IMR-90 (cell line): ENCODE measurements around the gene CCDC77. TPM values are rescaled to one million over a fixed set of nuclear protein-coding genes. Genes with fewer than 3 reads are reported as not detected.
A peak's percentile ranks its signal among the peaks of the same experiment; 100 is the strongest.

Experiments
- ATAC-seq: fragments of 200-7000 bp; cut with Tn5 transposase; 2 replicates; pipeline ENCODE4 v1.9.1; 2020; ENCODE audit warnings: low read depth, mild to moderate bottlenecking, moderate library complexity
- BruUV-seq: library from RNA; stranded (reverse); fragments of 400-500 nt; replicated peaks from 2 replicates; lab custom pipeline; 2021; lab: Mats Ljungman, UMichigan
- CTCF ChIA-PET: fragments of 300-600 bp; formaldehyde crosslinking; extraction: SDS; loops from one replicate; lab custom pipeline; 2021; ENCODE audit warnings: antibody characterized with exemption; lab: Yijun Ruan, JAX
- POLR2A ChIA-PET: fragments of 300-600 bp; sonication (Branson Sonifier 250); formaldehyde crosslinking; loops from one replicate; lab custom pipeline; 2022; ENCODE audit warnings: antibody characterized with exemption; ENCODE audit not compliant: unreplicated experiment; lab: Charles Lee
- DNase-seq: peaks from one replicate; pipeline ENCODE4 v3.0.0; 2013
- H2AFZ ChIP-seq: replicated peaks from 2 replicates; pipeline ENCODE3; 2013; ENCODE audit warnings: low read length, mild to moderate bottlenecking; ENCODE audit not compliant: poor library complexity
- H2AK5ac ChIP-seq: 2 replicates; pipeline ENCODE4 v1.6.1; 2013; ENCODE audit warnings: low read depth, low read length, inconsistent platforms
- H2AK9ac ChIP-seq: replicated peaks from 2 replicates; pipeline ENCODE3; 2013; ENCODE audit warnings: mild to moderate bottlenecking, low read depth, low read length, moderate library complexity; ENCODE audit not compliant: poor library complexity
- H2BK120ac ChIP-seq: 2 replicates; pipeline ENCODE4 v1.6.1; 2013; ENCODE audit warnings: low read depth, low read length, inconsistent platforms
- H2BK15ac ChIP-seq: 3 replicates; pipeline ENCODE4 v1.6.1; 2013; ENCODE audit warnings: low read depth, low read length, inconsistent platforms
- H2BK20ac ChIP-seq: 2 replicates; pipeline ENCODE4 v1.6.1; 2013; ENCODE audit warnings: low read depth, mild to moderate bottlenecking, inconsistent platforms, low read length, moderate library complexity
- H2BK5ac ChIP-seq: 2 replicates; pipeline ENCODE4 v1.6.1; 2013; ENCODE audit warnings: mild to moderate bottlenecking, low read depth, low read length, inconsistent platforms; ENCODE audit not compliant: poor library complexity, severe bottlenecking
- H3K14ac ChIP-seq: replicated peaks from 2 replicates; pipeline ENCODE4 v1.6.1; 2013; ENCODE audit warnings: low read depth, low read length, inconsistent platforms
- H3K18ac ChIP-seq: 2 replicates; pipeline ENCODE4 v1.6.1; 2013; ENCODE audit warnings: low read depth, low read length, control low read depth
- H3K23ac ChIP-seq: 2 replicates; pipeline ENCODE4 v1.6.1; 2013; ENCODE audit warnings: low read depth, low read length, inconsistent platforms
- H3K27ac ChIP-seq: 2 replicates; pipeline ENCODE4 v1.5.1; 2013; ENCODE audit warnings: mild to moderate bottlenecking, control low read depth, low read length; ENCODE audit not compliant: insufficient read depth
- H3K27me3 ChIP-seq: 2 replicates; pipeline ENCODE4 v1.6.1; 2013; ENCODE audit warnings: low read length; ENCODE audit not compliant: control insufficient read depth, insufficient read depth
- H3K36me3 ChIP-seq: 2 replicates; pipeline ENCODE4 v1.6.1; 2013; ENCODE audit warnings: low read length, mixed read lengths; ENCODE audit not compliant: control insufficient read depth, insufficient read depth
- H3K4ac ChIP-seq: 2 replicates; pipeline ENCODE4 v1.6.1; 2013; ENCODE audit warnings: low read depth, low read length, inconsistent platforms
- H3K4me1 ChIP-seq: 2 replicates; pipeline ENCODE4 v1.6.1; 2013; ENCODE audit warnings: low read length, mixed read lengths; ENCODE audit not compliant: control insufficient read depth, insufficient read depth
- H3K4me2 ChIP-seq: 2 replicates; pipeline ENCODE4 v1.6.1; 2013; ENCODE audit warnings: low read depth, mild to moderate bottlenecking, control low read depth, low read length, moderate library complexity
- H3K4me3 ChIP-seq: 2 replicates; pipeline ENCODE4 v1.5.1; 2013; ENCODE audit warnings: low read depth, mild to moderate bottlenecking, control low read depth, low read length, moderate library complexity; ENCODE audit not compliant: insufficient read depth
- H3K56ac ChIP-seq: 2 replicates; pipeline ENCODE4 v1.6.1; 2013; ENCODE audit warnings: low read length, inconsistent platforms; ENCODE audit not compliant: insufficient read depth; ENCODE audit errors: extremely low read depth
- H3K79me1 ChIP-seq, 2 experiments: 2 replicates each; pipeline ENCODE4 v1.6.1; 2013; ENCODE audit warnings: low read length in 2 of 2, inconsistent platforms in 1 of 2, low read depth in 1 of 2
- H3K9ac ChIP-seq: 2 replicates; pipeline ENCODE4 v1.6.1; 2013; ENCODE audit warnings: low read depth, low read length, control low read depth
- H3K9me1 ChIP-seq: 2 replicates; pipeline ENCODE4 v1.6.1; 2013; ENCODE audit warnings: low read length, inconsistent platforms; ENCODE audit not compliant: insufficient read depth
- H3K9me3 ChIP-seq: 2 replicates; pipeline ENCODE4 v1.6.1; 2013; ENCODE audit warnings: low read length; ENCODE audit not compliant: control insufficient read depth, insufficient read depth
- H4K20me1 ChIP-seq: 2 replicates; pipeline ENCODE4 v1.6.1; 2013; ENCODE audit warnings: low read length, inconsistent platforms; ENCODE audit not compliant: insufficient read depth
- H4K5ac ChIP-seq: 2 replicates; pipeline ENCODE4 v1.6.1; 2013; ENCODE audit warnings: mild to moderate bottlenecking, low read depth, low read length, control low read depth
- H4K8ac ChIP-seq, 2 experiments: 2 replicates each; pipeline ENCODE4 v1.6.1; 2013; ENCODE audit warnings: low read depth in 2 of 2, low read length in 2 of 2, control low read depth in 1 of 2, inconsistent platforms in 1 of 2
- H4K91ac ChIP-seq: 2 replicates; pipeline ENCODE4 v1.6.1; 2013; ENCODE audit warnings: low read depth, low read length, inconsistent platforms; ENCODE audit not compliant: insufficient read depth
- CHD1 ChIP-seq: IDR thresholded peaks from 2 replicates; pipeline ENCODE4 v1.6.1; 2012; ENCODE audit warnings: low read depth, low read length, improper control_type of control experiment
- MAZ ChIP-seq: IDR thresholded peaks from 2 replicates; pipeline ENCODE4 v1.6.1; 2012; ENCODE audit warnings: low read depth, mild to moderate bottlenecking, low read length, improper control_type of control experiment, moderate library complexity, borderline replicate concordance
- RAD21 ChIP-seq: IDR thresholded peaks from 2 replicates; pipeline ENCODE4 v1.6.1; 2012; ENCODE audit warnings: low read length, improper control_type of control experiment
- RCOR1 ChIP-seq: IDR thresholded peaks from 2 replicates; pipeline ENCODE4 v1.6.1; 2012; ENCODE audit warnings: mild to moderate bottlenecking, low read length, improper control_type of control experiment; ENCODE audit not compliant: insufficient replicate concordance
- WGBS, 2 experiments: methylation state at CpG; one replicate each; pipeline versions ENCODE4 v1.1.5 to v1.1.7; 2013; ENCODE audit warnings: missing lambda C conversion rate in 2 of 2; ENCODE audit not compliant: insufficient read length in 1 of 2; ENCODE audit errors: extremely low coverage in 2 of 2; 5-methylcytosine and 5-hydroxymethylcytosine counted together
- dilution Hi-C: fragments of 300-500 bp; cut with HindIII; formaldehyde crosslinking; loops from one replicate; pipeline ENCODE4 v1.14.3; 2018; ENCODE audit warnings: low sequenced_read_pairs; ENCODE audit not compliant: unreplicated experiment
- in situ Hi-C: fragments of 300-500 bp; cut with MboI; formaldehyde crosslinking; loops from 3 replicates; pipeline ENCODE4 v1.14.3; 2019; ENCODE audit warnings: low sequenced_read_pairs, inconsistent platforms, mixed read lengths
- intact Hi-C: fragments of 100-400 bp; cut with micrococcal nuclease; formaldehyde crosslinking; loops from 2 replicates; pipeline ENCODE4 v1.10.0; 2022
- polyA plus RNA-seq, 3 experiments: library from polyadenylated mRNA; depleted of rRNA; stranded (reverse); fragments of >200 nt; gene quantifications; 2 replicates each; pipeline ENCODE4 v1.2.3, GENCODE V29; 2012; ENCODE audit warnings: low replicate concordance in 1 of 3
- total RNA-seq: library from RNA; depleted of rRNA; stranded (reverse); fragments of >200 nt; gene quantifications from 2 replicates; pipeline ENCODE4 v1.2.3, GENCODE V29; 2012

CCDC77 gene
- total and polyA plus RNA-seq, 2 of the 4 experiments (the other 2 are of a cell fraction): 6.6 to 7.2 TPM

DNA sequence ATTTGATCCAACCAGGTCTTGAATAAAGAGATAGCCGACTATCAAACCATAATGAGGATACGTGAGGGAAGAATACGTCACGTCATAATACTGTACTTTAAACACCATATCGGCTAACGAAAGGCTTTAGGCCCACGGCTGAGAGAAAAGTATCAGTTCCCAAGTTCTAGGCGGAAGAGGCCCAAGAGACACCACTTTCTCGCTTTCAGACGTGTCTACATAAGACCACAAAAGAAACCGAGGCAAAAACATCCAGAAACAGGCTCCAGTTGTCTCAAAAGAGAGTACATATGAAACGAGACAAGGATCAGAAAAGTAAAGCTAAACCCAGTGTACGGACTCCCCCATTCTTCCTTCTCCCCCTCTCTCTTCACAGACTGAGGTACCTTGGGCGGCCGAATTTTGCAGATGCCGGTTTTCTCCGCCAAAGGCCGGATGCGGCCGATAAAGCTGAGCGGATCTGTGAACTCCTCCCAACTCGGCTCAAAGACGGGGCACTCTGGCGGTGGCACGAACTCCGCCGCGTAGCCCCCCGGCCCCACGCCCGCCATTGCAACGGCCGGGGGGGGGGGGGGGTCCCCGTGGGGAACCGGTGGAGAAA, 12.8 kb upstream of the CCDC77 start:
- TF ChIP-seq RAD21: no peak
- no peak for TF ChIP-seq CHD1
- TF ChIP-seq RCOR1: no peak
- no peak for TF ChIP-seq MAZ
- H3K23ac ChIP-seq: peak overlapping the region; percentile 61; the same call in 1 of the 2 replicates
- CTCF ChIA-PET: interaction anchor here (0.7 kb wide), 1 partner anchor 21 kb away, joined by 3 read pairs; no protein-coding TSS in a partner anchor
- peaks cover 17% of the 10 kb centered on the region; the same call in 1 of the 2 replicates for H4K20me1 ChIP-seq
- 0 out of 3 replicates have a peak overlapping the region, but pooled peaks have one; percentile 94 for H2BK15ac ChIP-seq
- no peaks in the 10 kb centered on the region for H3K9me3 ChIP-seq
- H2AK5ac ChIP-seq: peak overlapping the region; percentile 76; the same call in 1 of the 2 replicates
- in situ Hi-C loops: no loop called here
- H3K4me1 ChIP-seq: no peaks in the 10 kb centered on the region; the same call in 1 of the 2 replicates
- H3K4me2 ChIP-seq: peak overlapping the region; percentile 100
- ATAC-seq (peak; percentile 21), DNase-seq (peak; percentile 30)
- H3K36me3 ChIP-seq: peaks cover 8% of the 10 kb centered on the region
- peak overlapping the region; percentile 82 for H3K4me3 ChIP-seq
- H4K8ac ChIP-seq: peak overlapping the region; percentile 99
- H2BK120ac ChIP-seq: 0 out of 2 replicates have a peak overlapping the region, but pooled peaks have one; percentile 98
- H3K79me1 ChIP-seq: peaks cover 10 to 28% of the 10 kb centered on the region in 2 experiments; a peak in 3 of 4 replicates
- H3K27me3 ChIP-seq: no peaks in the 10 kb centered on the region
- peak overlapping the region; percentile 49; the same call in 1 of the 2 replicates for H4K5ac ChIP-seq
- 0% methylated on average over 2 of the region's 35 CpGs; no CpG with 5 or more reads in 1 of the 2 experiments for WGBS, 2 experiments
- POLR2A ChIA-PET: interaction anchor here (0.6 to 1.1 kb wide), 3 partner anchors 13 to 308 kb away, joined by 3 to 4 read pairs (median 4); partner anchors contain the start of gene CCDC77
- 0 out of 2 replicates have a peak overlapping the region, but pooled peaks have one; percentile 99 for H4K91ac ChIP-seq
- peak overlapping the region; percentile 98 for H3K9ac ChIP-seq
- peak overlapping the region; percentile 99 for H3K27ac ChIP-seq
- H2AK9ac ChIP-seq: peak overlapping the region; percentile 83
- peak overlapping the region; percentile 99 for H3K56ac ChIP-seq
- intact Hi-C loops: no loop called here
- peak overlapping the region; percentile 74 for H2BK5ac ChIP-seq
- TSS peak; percentile 51 for BruUV-seq
- H3K14ac ChIP-seq: peak overlapping the region; percentile 45
- no peak overlapping the region for H3K18ac ChIP-seq
- H3K9me1 ChIP-seq: peaks cover 3% of the 10 kb centered on the region; the same call in 1 of the 2 replicates
- H3K4ac ChIP-seq: peak overlapping the region; percentile 99
- H2BK20ac ChIP-seq: no peak overlapping the region
- dilution Hi-C loops: no loop called here
- H2AFZ ChIP-seq: peak overlapping the region; percentile 99
